ENCODE results near the gene ARHGEF4.
"Not testable (repeated sequence)": the region's sequence is repeated elsewhere in the genome, so short reads cannot be mapped to it uniquely, and the experiment has no call there.

ARHGEF4 gene

DNA sequence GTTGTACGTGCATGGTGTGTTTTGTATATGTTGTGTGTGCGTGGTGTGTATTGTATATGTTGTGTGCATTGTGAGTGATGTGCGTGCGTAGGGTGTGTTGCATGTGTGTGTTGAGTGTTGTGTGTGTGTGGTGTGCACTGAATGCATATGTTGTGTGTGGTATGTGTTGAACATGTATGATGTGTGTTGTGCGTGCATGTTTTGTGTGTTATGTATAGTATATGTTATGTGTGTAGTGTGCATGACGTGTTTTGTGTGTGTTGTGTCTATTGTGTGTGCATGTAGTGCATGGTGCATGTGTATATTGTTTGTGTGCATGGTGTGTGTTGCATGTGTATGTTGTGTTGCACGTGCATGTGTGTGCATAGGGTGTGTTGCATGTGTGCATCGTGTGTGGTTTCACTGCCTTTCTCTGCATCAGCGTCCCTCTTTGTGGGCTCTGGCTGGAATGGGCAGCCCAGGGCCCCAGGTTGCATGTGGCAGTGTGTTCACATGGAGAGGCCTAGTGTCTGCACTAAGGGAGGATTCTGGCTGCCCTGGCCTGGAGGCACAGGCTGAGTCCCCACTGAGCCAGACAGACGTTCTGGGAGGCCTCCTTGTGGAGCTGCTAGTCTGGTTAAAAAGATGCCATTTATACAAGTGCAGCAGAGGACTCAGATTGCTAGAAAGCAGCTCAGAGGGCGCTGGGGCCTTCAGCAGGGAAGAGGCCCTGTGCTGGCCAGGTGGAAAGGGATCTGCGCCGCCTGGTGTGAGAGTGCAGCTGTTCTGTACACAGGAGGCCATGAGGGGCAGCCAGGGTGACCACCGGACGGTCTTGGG lies 149.3 kb downstream of the ARHGEF4 start:
- no peak for ATAC-seq

DNA sequence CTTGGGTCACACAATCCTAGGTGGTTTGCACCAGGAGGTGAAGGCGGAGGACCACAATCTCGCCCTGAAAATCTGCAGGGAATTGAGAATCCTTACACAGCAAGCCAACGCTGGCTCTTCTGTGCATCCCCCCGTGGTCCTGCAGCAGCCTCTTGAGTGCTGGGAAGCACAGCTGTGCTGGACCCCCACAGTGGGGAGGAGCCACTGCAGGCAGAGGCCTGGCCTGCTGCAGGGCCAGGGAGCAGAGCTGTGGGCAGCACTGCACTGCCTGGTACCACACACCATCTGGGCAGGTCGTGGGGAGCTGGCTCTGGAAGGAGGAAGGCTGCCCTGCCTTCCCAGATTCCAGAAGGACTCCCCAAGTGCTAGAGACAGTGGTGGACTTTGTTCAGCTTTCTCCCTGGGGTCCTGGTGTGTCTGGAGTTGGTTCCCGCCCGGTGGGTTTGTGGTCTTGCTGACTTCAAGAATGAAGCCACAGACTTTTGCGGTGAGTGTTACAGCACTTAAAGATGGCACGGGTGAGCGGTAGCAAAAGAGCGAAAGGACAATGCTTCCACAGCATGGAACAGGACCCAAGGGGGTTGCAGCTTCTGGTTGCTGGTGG lies 150.3 kb downstream of the ARHGEF4 start:
- no peak for ATAC-seq

DNA sequence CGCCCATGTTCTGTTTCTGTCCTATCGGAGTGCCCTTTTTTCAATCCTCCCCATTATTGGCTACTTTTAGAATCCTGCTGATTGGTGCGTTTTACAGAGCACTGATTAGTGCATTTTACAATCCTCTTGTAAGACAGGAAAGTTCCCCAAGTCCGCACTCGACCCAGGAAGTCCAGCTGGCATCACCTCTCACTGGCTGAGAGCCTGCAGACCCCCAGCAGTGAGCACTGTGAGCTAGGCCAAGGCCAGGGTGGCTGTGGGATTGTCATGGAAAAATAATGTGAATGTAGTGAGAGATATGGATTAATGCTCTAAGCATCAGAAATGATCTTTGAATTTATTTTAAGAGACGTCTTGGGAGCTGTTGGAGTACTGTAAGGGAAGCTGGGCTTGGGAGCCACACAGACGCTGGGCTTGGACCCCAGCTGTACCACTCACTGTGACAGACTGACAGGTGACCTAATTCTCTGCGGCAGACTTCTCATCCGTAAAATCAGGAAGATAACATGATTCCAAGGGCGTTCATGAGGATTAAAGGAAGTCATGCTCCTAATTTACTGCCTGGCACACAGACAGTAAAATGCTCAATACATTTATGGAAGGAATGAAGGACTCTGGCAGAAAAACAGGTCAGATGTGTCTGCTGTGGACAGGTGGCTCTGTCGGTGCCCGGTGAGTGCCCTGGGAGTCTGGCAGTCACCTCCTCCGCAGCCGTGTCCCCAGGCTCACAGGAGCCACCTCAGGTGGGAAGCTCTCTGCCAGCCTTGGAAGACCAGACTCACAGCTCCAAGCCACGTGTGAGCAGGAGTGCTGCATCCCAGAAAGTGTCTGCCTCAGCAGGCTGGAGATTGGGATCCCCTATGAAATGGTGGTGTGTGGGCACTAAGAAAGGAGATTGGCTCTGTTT lies 151.1 kb downstream of the ARHGEF4 start:
- no peak for ATAC-seq

- ATAC-seq: not testable (repeated sequence)
Observed at GRCh38 chr2:130991446-130991845, 154.7 kb downstream of the ARHGEF4 start.

GRCh38 chr2:130992003-130992402 lies 155.3 kb downstream of the ARHGEF4 start:
- ATAC-seq: not testable (repeated sequence)

GRCh38 chr2:130996691-130997090 lies 160.0 kb downstream of the ARHGEF4 start:
- ATAC-seq: no peak

GRCh38 chr2:130997198-130997597 lies 160.5 kb downstream of the ARHGEF4 start:
- no peak for ATAC-seq

- ATAC-seq: no peak
Observed at GRCh38 chr2:130998561-130998960, 161.8 kb downstream of the ARHGEF4 start.

DNA sequence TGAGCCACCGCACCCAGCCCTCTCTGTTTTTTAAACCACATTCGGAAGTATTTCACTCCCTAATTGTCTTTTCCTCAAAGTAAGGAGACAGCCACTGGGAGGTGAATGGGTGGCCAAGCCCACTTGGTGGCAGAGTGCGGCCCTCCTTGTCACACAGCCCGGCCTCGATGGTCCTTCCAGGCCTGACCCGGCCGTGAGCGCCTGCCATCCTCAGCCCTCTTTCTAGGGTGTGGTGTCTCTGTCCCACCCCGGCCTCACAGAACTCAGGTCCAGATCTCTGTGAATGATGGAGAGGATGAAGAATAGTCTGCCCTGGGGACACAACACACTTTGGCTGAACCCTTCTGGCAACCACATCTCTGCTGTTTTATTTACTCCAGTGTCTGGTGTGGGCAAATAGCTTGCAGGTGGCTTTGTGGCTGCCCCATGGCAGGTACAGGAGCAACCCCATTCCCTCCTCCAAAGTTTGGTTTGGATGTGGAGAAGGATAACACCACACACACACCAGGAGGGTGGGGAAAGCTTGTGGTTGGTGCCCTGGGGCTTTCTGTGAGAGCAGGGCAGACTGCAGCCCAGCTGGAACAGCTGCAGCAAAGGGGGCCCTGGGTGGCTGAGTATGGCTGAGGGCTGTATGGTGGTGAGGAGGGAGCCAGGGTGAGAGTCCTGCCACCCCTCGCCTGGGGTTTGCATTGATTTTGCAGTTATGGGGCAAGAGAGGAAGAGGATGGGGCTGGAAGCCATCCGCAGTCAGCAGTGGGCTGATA lies 167.9 kb downstream of the ARHGEF4 start:
- ATAC-seq: no peak

DNA sequence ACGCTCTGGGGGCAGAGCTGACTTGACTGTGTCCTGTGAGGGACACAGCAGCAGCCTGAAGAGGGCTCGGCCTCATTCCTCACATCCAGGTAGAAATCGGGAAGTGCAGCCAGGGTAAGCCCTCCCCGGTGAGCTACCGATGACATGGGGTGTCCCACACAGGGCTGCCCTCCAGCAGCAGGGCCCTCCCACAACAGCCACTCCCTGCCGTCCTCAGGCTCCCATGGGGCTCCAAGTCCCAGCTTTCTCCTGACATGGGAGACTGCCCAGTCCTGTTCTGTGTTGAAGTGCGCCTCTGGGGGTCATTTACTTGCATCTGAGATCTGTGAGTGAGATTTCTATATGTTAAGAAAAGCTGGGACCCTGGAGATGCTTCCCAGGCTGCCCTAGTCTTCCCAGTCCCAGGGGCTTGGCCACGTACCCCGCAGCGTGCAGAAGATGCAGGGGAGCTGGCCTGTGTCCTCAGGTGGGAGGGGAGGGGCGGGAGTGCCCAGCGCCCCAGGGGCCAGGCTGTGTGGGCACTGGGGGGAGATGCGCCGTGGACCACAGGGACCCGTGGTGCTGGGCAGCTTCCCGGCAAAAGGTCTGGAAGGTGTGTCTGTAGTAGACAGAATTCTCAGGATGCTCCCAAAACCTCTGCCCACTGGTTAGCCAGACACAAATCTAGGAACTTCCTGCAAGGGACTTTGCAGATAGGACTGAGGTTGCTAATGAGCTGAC lies 168.7 kb downstream of the ARHGEF4 start:
- no peak for ATAC-seq

GRCh38 chr2:131006561-131006960 lies 169.8 kb downstream of the ARHGEF4 start:
- no peak for ATAC-seq

- no peak for ATAC-seq
Observed at GRCh38 chr2:131008967-131009366, 172.3 kb downstream of the ARHGEF4 start.

GRCh38 chr2:131009713-131010475 lies 173.2 kb downstream of the ARHGEF4 start:
- ATAC-seq: no peak

- no peak for ATAC-seq
Observed at GRCh38 chr2:131010566-131010965, 173.9 kb downstream of the ARHGEF4 start.

- ATAC-seq: no peak
Observed at GRCh38 chr2:131011486-131011885, 174.8 kb downstream of the ARHGEF4 start.

DNA sequence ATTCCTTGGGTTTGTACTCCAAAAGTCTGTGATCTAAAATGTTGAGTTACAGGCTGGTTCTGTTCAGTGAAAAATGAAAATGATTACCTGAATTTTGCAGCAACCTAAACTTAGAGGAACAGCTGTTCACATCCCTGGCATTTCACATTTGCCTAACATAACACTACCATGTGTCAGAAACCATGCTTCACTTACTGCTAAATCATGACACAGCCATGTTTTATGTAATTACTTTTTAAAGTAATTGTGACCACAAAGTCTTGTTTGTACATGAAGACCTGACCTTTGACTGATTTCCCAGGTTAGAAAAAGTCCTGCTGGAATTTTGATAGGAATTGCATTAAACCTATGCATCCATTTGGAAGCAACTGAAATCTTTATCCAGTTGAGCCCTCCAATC lies 177.4 kb downstream of the ARHGEF4 start:
- no peak for ATAC-seq

DNA sequence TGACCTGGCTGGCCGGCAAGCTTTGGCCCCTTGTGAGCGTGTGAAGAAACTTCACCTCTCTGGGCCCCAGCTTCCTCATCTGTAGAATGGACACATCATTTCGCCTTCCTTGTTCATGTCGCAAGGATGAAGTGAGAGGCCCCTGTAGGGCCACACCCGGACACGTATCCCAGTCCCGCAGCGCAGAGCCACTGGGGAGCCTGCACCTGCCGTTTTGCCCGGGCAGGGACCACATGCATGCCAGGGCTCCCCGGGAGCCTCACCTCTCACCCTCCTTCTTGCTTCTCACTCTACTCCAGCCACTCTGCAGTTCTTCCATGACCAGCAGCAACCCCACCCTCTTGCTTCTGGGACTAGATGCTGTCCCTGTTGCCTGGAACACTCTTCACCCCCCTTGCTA lies 179.1 kb downstream of the ARHGEF4 start:
- ATAC-seq: no peak

- no peak for ATAC-seq
Observed at GRCh38 chr2:131016826-131017741, 180.4 kb downstream of the ARHGEF4 start.

DNA sequence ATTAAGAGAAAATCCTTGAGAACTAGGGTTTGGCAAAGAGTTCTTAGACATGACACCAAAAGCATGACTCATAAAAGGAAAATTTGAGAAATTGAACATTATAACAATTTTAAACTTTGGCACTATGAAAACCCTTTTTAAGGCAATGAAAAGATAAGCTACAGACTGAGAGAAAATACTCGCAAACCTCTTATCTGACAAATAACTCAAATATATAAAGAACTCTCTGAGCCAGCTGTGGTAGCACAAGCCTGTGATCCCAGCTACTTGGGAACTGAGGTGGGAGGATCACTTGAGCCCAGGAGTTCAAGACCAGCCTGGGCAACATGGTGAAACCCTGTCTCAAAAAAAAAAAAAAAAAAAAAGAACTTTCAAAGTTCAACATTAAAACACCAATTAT lies 186.0 kb downstream of the ARHGEF4 start:
- no peak for ATAC-seq

DNA sequence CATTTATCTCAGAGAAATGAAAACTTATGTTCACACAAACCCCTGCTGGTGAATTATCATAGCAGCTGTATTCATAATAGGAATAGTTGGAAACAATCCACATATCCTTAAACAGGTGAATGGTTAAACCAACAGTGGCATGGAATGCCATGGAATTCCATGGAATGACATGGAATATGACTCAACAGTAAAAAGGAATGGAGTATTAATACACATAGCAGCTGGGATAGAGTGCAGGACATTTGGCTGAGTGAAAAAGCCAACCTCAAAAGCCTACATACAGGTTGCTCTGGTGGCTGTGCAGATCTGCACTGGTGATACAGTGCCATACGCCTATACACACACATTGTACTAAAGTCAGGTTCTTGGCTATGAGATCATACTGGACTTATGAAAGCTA lies 187.0 kb downstream of the ARHGEF4 start:
- ATAC-seq: no peak

Measured in activated CD4-positive, CD25-positive, alpha-beta regulatory T cell treated with anti-CD3 and anti-CD28 coated beads, Interleukin-2, amount 50 U/mL, for 24 hours (primary cell).